ENCODE results near the gene PRKAB1.
"Not testable (repeated sequence)": the region's sequence is repeated elsewhere in the genome, so short reads cannot be mapped to it uniquely, and the experiment has no call there.

PRKAB1 gene

DNA sequence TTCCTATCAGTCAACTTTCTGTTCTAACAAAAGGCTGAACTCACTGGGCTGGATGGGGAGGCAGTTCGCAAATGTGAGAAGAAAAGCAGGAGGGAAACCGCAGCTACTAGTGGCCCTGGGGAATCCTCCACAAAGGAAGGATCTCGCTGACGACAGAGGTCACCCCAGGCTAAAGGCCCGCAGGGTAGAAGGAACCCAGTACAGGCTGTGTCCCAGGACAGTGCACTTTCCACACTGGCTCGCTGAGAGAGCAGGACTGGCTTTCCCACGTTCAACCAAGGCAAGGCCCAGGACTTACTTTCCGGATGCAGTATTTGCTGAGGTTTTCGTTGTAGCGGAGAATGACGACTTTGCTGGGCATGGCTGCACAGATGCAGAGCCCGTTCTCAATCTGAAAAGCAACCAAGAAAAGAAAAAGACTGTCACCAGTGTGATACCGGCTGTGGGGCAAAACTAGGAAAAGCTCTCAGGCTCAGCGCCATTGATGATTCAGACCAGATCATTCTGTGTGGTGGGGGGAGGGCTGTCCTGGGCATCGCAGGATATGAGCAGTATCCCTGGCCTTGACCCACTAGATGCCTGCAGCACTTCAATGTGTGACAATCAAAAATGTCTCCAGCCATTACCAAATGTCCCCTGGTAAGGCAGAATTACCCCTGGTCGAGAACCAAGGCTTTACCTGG lies 36.3 kb downstream of the PRKAB1 start:
- Histone ChIP-seq H3K27me3 (ENCODE audit: control insufficient read depth, insufficient read depth, low read length) (no peaks in the 10 kb centered on the region), H3K4me1 (ENCODE audit: control insufficient read depth, insufficient read depth, low read length) (peaks cover 3% of the 10 kb centered on the region), H3K4me3 (ENCODE audit: low read depth, low read length) (no peak overlapping the region), H3K9me3 (ENCODE audit: control insufficient read depth, insufficient read depth, low read length) (no peaks in the 10 kb centered on the region), H3K9ac (ENCODE audit: low read depth, low read length) (peak overlapping the region; percentile 5), H3K36me3 (ENCODE audit: control insufficient read depth, insufficient read depth, low read length) (peaks cover 13% of the 10 kb centered on the region)

DNA sequence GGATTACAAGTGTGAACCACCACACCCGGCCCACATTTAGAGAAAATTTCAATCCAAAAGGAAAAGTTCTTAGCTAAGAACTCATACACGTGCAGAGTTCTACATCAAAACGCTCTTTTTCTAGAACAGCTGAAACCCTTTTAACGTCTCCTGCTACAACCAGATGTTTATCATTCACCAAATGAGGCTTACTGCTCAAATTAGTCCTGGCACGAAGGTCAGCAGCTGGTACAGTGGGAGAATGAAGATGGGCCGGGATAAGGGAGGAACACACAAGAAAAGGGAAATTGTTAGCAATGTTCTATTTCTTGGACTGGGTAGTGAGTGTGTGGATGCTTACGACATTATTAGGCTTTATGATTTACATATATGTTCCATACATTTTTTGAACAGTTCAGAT lies 37.2 kb downstream of the PRKAB1 start:
- Histone ChIP-seq H3K27me3 (ENCODE audit: control insufficient read depth, insufficient read depth, low read length) (no peaks in the 10 kb centered on the region), H3K4me1 (ENCODE audit: control insufficient read depth, insufficient read depth, low read length) (peaks cover 3% of the 10 kb centered on the region), H3K9ac (ENCODE audit: low read depth, low read length) (no peak overlapping the region), H3K9me3 (ENCODE audit: control insufficient read depth, insufficient read depth, low read length) (no peaks in the 10 kb centered on the region), H3K4me3 (ENCODE audit: low read depth, low read length) (no peak overlapping the region), H3K36me3 (ENCODE audit: control insufficient read depth, insufficient read depth, low read length) (peaks cover 19% of the 10 kb centered on the region)

DNA sequence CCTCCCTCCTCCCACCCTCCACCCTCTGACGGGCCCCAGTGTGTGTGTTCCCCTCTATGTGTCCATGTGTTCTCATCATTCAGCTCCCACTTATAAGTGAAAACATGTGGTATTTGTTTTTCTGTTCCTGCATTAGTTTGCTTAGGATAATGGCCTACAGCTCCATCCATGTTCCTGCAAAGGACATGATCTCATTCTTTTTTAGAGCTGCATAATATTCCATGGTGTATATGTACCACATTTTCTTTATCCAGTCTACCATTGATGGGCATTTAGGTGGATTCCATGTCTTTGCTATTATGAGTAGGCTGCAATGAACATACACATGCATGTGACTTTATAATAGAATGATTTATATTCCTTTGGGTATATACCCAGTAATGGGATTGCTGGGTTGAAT lies 38.5 kb downstream of the PRKAB1 start:
- H3K9ac ChIP-seq (ENCODE audit: low read depth, low read length); H3K27me3 ChIP-seq (ENCODE audit: control insufficient read depth, insufficient read depth, low read length); H3K4me3 ChIP-seq (ENCODE audit: low read depth, low read length); H3K9me3 ChIP-seq (ENCODE audit: control insufficient read depth, insufficient read depth, low read length); H3K4me1 ChIP-seq (ENCODE audit: control insufficient read depth, insufficient read depth, low read length): not testable (repeated sequence)
- H3K36me3 ChIP-seq (ENCODE audit: control insufficient read depth, insufficient read depth, low read length), result peaks cover 19% of the 10 kb centered on the region

DNA sequence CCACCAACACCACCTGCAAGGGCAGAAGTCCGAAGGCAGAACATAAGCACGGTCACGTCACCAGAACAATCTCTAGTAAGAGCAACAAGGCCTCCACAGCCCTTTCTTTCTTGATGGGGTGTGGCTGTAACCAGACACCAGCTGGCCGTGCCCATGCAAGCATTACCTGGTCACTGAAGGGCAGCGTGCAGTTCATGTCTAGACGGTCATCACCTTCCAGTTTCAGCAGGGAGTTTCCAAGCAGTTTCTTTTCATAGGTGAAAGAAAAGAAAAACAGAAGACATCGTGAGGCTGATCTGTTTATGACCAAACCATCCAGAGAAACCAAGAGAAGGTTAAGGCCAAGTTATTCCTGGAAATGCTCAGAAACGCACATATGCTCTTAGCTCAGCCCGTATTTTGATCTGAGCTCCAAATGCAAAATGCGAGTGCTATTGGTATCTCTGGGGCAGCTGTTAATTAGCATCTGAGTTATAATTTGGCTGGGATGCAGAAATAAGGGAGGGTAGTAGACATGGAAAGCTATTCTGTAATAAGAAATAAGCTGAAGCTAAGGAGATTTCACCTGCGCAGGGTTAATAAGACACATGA lies 42.5 kb downstream of the PRKAB1 start:
- Histone ChIP-seq H3K4me1 (ENCODE audit: control insufficient read depth, insufficient read depth, low read length) (no peaks in the 10 kb centered on the region), H3K9ac (ENCODE audit: low read depth, low read length) (no peak overlapping the region), H3K9me3 (ENCODE audit: control insufficient read depth, insufficient read depth, low read length) (no peaks in the 10 kb centered on the region), H3K27me3 (ENCODE audit: control insufficient read depth, insufficient read depth, low read length) (no peaks in the 10 kb centered on the region), H3K36me3 (ENCODE audit: control insufficient read depth, insufficient read depth, low read length) (peaks cover 28% of the 10 kb centered on the region), H3K4me3 (ENCODE audit: low read depth, low read length) (no peak overlapping the region)

DNA sequence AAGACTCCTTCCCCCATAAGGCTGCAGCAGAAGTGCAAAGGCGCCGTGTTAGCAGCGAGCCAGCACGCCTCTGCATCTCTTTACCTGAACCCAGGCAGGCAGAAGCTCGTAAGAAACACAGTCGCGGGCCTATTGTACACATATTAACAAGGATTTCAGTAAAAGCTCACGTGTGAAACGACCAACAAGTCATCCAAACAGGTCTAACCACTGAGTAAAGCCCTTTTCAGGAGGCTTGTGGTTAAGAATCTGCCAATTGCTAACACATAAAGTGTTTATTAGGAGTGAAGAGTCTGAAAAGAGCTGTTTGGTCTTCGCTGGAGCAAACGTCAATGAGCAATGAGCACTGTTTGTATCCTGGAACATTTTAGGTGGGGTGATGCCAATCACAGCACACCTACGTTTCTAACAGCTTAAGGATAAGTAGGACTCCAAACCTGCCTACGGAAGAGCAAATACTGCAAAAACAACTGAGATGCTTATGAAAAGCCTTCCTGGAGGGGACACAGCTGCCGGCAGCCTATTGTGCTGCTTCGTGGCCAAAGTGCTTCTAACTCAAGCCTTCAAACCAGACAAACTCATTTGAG lies 43.1 kb downstream of the PRKAB1 start:
- Histone ChIP-seq H3K9ac (ENCODE audit: low read depth, low read length) (no peak overlapping the region), H3K4me1 (ENCODE audit: control insufficient read depth, insufficient read depth, low read length) (no peaks in the 10 kb centered on the region), H3K36me3 (ENCODE audit: control insufficient read depth, insufficient read depth, low read length) (peaks cover 28% of the 10 kb centered on the region), H3K9me3 (ENCODE audit: control insufficient read depth, insufficient read depth, low read length) (no peaks in the 10 kb centered on the region), H3K4me3 (ENCODE audit: low read depth, low read length) (no peak overlapping the region), H3K27me3 (ENCODE audit: control insufficient read depth, insufficient read depth, low read length) (no peaks in the 10 kb centered on the region)

DNA sequence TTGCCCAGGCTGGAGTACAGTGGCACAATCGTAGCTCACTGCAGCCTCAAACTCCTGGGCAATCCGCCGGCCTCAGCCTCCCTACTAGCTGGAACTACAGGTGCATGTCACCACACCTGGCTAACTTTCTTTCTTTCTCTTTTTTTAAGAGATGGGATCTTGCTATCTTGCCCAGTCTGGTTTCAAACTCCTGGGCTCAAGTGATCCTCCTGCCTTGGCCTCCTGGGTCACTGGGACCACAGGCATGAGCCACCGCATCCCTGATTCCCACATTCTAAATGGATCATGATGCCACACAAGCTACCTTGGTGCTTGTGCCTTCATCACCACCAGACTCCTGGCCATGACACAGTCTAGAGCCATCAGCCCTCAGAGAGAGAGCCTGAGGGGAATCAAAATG lies 43.8 kb downstream of the PRKAB1 start:
- no peaks in the 10 kb centered on the region for H3K27me3 ChIP-seq (ENCODE audit: control insufficient read depth, insufficient read depth, low read length)
- no peaks in the 10 kb centered on the region for H3K9me3 ChIP-seq (ENCODE audit: control insufficient read depth, insufficient read depth, low read length)
- H3K4me3 ChIP-seq (ENCODE audit: low read depth, low read length), result no peak overlapping the region
- no peaks in the 10 kb centered on the region for H3K4me1 ChIP-seq (ENCODE audit: control insufficient read depth, insufficient read depth, low read length)
- no peak overlapping the region for H3K9ac ChIP-seq (ENCODE audit: low read depth, low read length)
- H3K36me3 ChIP-seq (ENCODE audit: control insufficient read depth, insufficient read depth, low read length), result peaks cover 28% of the 10 kb centered on the region

DNA sequence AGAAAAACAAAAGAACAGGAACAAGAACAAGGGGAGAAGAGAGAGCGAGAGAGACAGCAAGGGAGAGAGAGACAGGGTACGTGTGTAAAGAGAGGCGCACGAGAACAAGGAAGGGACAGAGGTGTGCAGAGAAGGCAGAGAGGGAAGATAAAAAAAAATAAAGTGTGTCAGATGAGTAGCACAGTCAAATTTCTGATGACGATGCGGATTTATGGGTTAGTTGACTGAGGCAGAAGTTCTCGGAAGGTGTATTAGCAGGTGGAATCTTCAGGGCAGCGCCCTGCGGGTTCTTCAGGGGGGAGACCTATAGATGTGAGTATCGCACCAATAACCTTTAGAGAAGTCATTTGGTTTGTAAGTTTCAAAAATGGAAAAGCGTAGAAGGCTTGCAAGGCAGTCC lies 44.8 kb downstream of the PRKAB1 start:
- Histone ChIP-seq H3K27me3 (ENCODE audit: control insufficient read depth, insufficient read depth, low read length) (no peaks in the 10 kb centered on the region), H3K9me3 (ENCODE audit: control insufficient read depth, insufficient read depth, low read length) (no peaks in the 10 kb centered on the region), H3K9ac (ENCODE audit: low read depth, low read length) (no peak overlapping the region), H3K4me3 (ENCODE audit: low read depth, low read length) (no peak overlapping the region), H3K36me3 (ENCODE audit: control insufficient read depth, insufficient read depth, low read length) (peaks cover 28% of the 10 kb centered on the region), H3K4me1 (ENCODE audit: control insufficient read depth, insufficient read depth, low read length) (no peaks in the 10 kb centered on the region)

DNA sequence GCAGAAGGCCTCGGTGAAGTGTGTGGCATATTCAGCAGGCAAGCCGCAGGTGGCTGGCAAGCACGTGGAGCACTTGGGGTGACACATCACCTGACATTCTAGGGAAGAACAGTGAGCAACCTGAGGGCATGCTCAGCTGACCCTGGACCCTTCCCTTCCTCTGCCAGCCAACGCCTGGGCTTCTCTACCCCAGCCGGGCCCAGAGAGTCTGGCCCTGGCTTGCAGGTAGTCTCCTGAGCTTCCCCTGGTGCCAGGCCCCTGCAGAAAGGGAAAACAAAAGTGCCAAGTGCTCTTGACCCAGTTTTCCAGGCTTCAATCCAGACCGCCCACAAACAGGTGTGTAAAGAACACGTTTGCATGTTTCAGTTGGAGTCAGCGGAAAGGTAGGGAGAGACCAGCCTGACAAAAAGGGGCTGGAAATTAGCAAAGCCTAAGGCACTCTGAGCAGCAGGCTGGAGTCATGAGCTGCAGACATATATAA lies 45.7 kb downstream of the PRKAB1 start:
- H3K36me3 ChIP-seq (ENCODE audit: control insufficient read depth, insufficient read depth, low read length), result peaks cover 36% of the 10 kb centered on the region

DNA sequence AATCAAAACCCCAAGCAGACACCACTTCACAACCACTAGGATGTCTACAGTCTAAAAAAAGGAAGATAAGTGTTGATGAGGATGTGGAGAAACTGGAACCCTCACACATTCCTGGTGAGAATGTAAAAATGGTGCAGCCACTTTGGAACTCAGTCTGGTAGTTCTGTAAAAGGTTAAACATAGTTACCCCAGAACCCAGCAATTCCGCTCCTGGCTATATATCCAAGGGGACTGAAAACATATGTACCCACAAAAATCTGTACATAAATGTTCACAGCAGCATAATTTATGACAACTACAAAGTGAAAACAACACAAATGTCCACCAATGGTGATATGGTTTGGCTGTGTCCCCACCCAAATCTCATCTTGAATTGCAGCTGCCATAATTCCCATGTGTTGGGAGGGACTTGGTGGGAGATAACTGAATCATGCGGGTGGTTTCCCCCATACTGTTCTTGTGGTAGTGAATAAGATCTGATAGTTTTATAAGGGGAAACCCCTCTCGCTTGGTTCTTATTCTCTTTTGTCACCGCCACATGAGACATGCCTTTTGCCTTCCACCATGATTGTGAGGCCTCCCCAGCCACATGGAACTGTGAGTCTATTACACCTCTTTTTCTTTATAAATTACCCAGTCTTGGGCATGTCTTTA lies 46.8 kb downstream of the PRKAB1 start:
- H3K4me1 ChIP-seq (ENCODE audit: control insufficient read depth, insufficient read depth, low read length), result no peaks in the 10 kb centered on the region
- H3K36me3 ChIP-seq (ENCODE audit: control insufficient read depth, insufficient read depth, low read length), result peaks cover 28% of the 10 kb centered on the region
- no peak overlapping the region for H3K4me3 ChIP-seq (ENCODE audit: low read depth, low read length)
- H3K9me3 ChIP-seq (ENCODE audit: control insufficient read depth, insufficient read depth, low read length), result no peaks in the 10 kb centered on the region
- H3K27me3 ChIP-seq (ENCODE audit: control insufficient read depth, insufficient read depth, low read length), result no peaks in the 10 kb centered on the region
- no peak overlapping the region for H3K9ac ChIP-seq (ENCODE audit: low read depth, low read length)

More for the DNA sequence above, 45.7 kb downstream of the PRKAB1 start:
- Histone ChIP-seq H3K27me3 (ENCODE audit: control insufficient read depth, insufficient read depth, low read length) (no peaks in the 10 kb centered on the region), H3K9ac (ENCODE audit: low read depth, low read length) (no peak overlapping the region), H3K4me3 (ENCODE audit: low read depth, low read length) (no peak overlapping the region), H3K9me3 (ENCODE audit: control insufficient read depth, insufficient read depth, low read length) (no peaks in the 10 kb centered on the region), H3K4me1 (ENCODE audit: control insufficient read depth, insufficient read depth, low read length) (no peaks in the 10 kb centered on the region)

DNA sequence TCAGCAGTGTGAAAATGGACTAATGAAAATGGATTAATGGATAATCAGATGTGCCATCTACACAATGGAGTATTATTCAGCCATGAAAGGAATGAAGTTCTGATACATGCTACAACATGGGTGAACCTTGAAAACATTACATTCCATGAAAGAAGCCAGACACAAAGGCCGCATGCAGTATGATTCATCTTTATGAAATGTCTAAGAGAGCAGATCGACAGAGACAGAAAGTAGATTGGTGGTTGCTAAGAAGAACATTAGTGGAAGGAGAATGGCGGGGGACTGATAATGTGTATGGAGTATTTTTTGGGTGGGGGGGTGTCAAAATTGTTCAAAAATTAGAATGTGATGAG lies 47.3 kb downstream of the PRKAB1 start:
- H3K9ac ChIP-seq (ENCODE audit: low read depth, low read length), result no peak overlapping the region
- H3K4me3 ChIP-seq (ENCODE audit: low read depth, low read length), result no peak overlapping the region
- no peaks in the 10 kb centered on the region for H3K4me1 ChIP-seq (ENCODE audit: control insufficient read depth, insufficient read depth, low read length)
- no peaks in the 10 kb centered on the region for H3K9me3 ChIP-seq (ENCODE audit: control insufficient read depth, insufficient read depth, low read length)
- no peaks in the 10 kb centered on the region for H3K27me3 ChIP-seq (ENCODE audit: control insufficient read depth, insufficient read depth, low read length)
- peaks cover 23% of the 10 kb centered on the region for H3K36me3 ChIP-seq (ENCODE audit: control insufficient read depth, insufficient read depth, low read length)

DNA sequence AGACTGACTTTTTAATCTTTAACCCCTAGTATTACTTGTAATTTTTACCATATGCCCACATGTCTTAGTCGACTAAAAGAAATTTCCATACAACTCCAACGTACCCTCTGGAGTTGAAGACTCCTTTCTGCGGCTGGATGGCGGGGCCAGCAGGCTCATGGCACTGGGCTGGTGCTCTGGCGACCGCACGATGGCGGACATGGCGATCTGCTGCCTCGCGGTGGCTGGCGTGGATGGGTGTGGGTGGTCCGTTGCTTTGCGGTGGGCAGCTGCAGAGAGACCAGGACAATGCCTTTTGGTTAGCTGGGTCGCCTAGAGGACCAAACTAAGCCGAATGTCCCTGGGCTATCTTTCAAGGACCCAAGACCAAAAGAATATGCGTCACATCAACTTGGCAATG lies 50.2 kb downstream of the PRKAB1 start:
- Histone ChIP-seq H3K9me3 (ENCODE audit: control insufficient read depth, insufficient read depth, low read length) (no peaks in the 10 kb centered on the region), H3K27me3 (ENCODE audit: control insufficient read depth, insufficient read depth, low read length) (no peaks in the 10 kb centered on the region), H3K4me3 (ENCODE audit: low read depth, low read length) (no peak overlapping the region), H3K9ac (ENCODE audit: low read depth, low read length) (no peak overlapping the region), H3K36me3 (ENCODE audit: control insufficient read depth, insufficient read depth, low read length) (peaks cover 11% of the 10 kb centered on the region), H3K4me1 (ENCODE audit: control insufficient read depth, insufficient read depth, low read length) (no peaks in the 10 kb centered on the region)

GRCh38 chr12:119720349-119720748 lies 52.4 kb downstream of the PRKAB1 start:
- no peak overlapping the region for H3K9ac ChIP-seq (ENCODE audit: low read depth, low read length)
- peaks cover 11% of the 10 kb centered on the region for H3K36me3 ChIP-seq (ENCODE audit: control insufficient read depth, insufficient read depth, low read length)
- no peaks in the 10 kb centered on the region for H3K27me3 ChIP-seq (ENCODE audit: control insufficient read depth, insufficient read depth, low read length)
- H3K9me3 ChIP-seq (ENCODE audit: control insufficient read depth, insufficient read depth, low read length), result no peaks in the 10 kb centered on the region
- no peak overlapping the region for H3K4me3 ChIP-seq (ENCODE audit: low read depth, low read length)
- no peaks in the 10 kb centered on the region for H3K4me1 ChIP-seq (ENCODE audit: control insufficient read depth, insufficient read depth, low read length)

Measured in iPS-15b (cell line).